ENCODE data around the gene XPNPEP1. TPM values are rescaled to one million over a fixed set of nuclear protein-coding genes. Genes with fewer than 3 reads are reported as not detected.

XPNPEP1 gene
- total RNA-seq, 2 donors from 2014 or later, result 39.2 to 50.2 TPM

GRCh38 chr10:109835257-109835656, 88.1 kb downstream of the XPNPEP1 start:
- Histone ChIP-seq H3K27ac (ENCODE audit: low read depth, low read length) (no peak overlapping the region), H3K9me3 (ENCODE audit: control insufficient read depth, low read length) (no peaks in the 10 kb centered on the region), H3K9ac (ENCODE audit: extremely low read depth, low read length, poor library complexity, severe bottlenecking) (no peak overlapping the region), H3K4me3 (ENCODE audit: low read length) (no peak overlapping the region), H3K36me3 (ENCODE audit: control insufficient read depth, insufficient read depth, low read length) (no peaks in the 10 kb centered on the region), H3K4me1 (ENCODE audit: control insufficient read depth, insufficient read depth, low read length) (no peaks in the 10 kb centered on the region), H3K27me3 (ENCODE audit: control insufficient read depth, insufficient read depth, low read length, poor library complexity, severe bottlenecking) (no peaks in the 10 kb centered on the region)
- H3K36me3 Mint-ChIP-seq (ENCODE audit: low read depth), result no peaks in the 10 kb centered on the region
- H3K27me3 Mint-ChIP-seq (ENCODE audit: insufficient read depth), result no peaks in the 10 kb centered on the region
- no peak overlapping the region for H3K27ac Mint-ChIP-seq
- peaks cover 5% of the 10 kb centered on the region for H3K9me3 Mint-ChIP-seq
- no peak for DNase-seq
- TF ChIP-seq CTCF (conservative IDR thresholded peaks at IDR 0.05), result no peak
- 83% methylated on average over 1 of the region's 1 CpG; no CpG with 5 or more reads in 1 of the 2 experiments for WGBS, 2 experiments (ENCODE audit: insufficient coverage in 1 of 2, insufficient read length in 1 of 2)
- H3K4me1 Mint-ChIP-seq, result no peaks in the 10 kb centered on the region
- no peak overlapping the region for H3K4me3 Mint-ChIP-seq

GRCh38 chr10:109831846-109832245, 91.5 kb downstream of the XPNPEP1 start:
- H3K4me1 Mint-ChIP-seq, result no peaks in the 10 kb centered on the region
- no peak for TF ChIP-seq CTCF (conservative IDR thresholded peaks at IDR 0.05)
- H3K27me3 Mint-ChIP-seq (ENCODE audit: insufficient read depth), result no peaks in the 10 kb centered on the region
- H3K27me3 ChIP-seq (ENCODE audit: control insufficient read depth, insufficient read depth, low read length, poor library complexity, severe bottlenecking), result no peaks in the 10 kb centered on the region
- no peak overlapping the region for H3K27ac Mint-ChIP-seq
- no peak overlapping the region for H3K4me3 Mint-ChIP-seq
- no peak overlapping the region for H3K27ac ChIP-seq (ENCODE audit: low read depth, low read length)
- no peaks in the 10 kb centered on the region for H3K9me3 ChIP-seq (ENCODE audit: control insufficient read depth, low read length)
- H3K4me1 ChIP-seq (ENCODE audit: control insufficient read depth, insufficient read depth, low read length), result no peaks in the 10 kb centered on the region
- H3K9ac ChIP-seq (ENCODE audit: extremely low read depth, low read length, poor library complexity, severe bottlenecking), result no peak overlapping the region
- H3K9me3 Mint-ChIP-seq, result peaks cover 5% of the 10 kb centered on the region
- 83 to 92% methylated on average over 8 to 9 of the region's 9 CpGs for WGBS, 2 experiments (ENCODE audit: insufficient coverage in 1 of 2, insufficient read length in 1 of 2)
- H3K4me3 ChIP-seq (ENCODE audit: low read length), result no peak overlapping the region
- no peaks in the 10 kb centered on the region for H3K36me3 ChIP-seq (ENCODE audit: control insufficient read depth, insufficient read depth, low read length)
- DNase-seq, result no peak
- no peaks in the 10 kb centered on the region for H3K36me3 Mint-ChIP-seq (ENCODE audit: low read depth)

GRCh38 chr10:109824206-109824605, 99.1 kb downstream of the XPNPEP1 start:
- TF ChIP-seq CTCF (conservative IDR thresholded peaks at IDR 0.05), result no peak

More at GRCh38 chr10:109824206-109824605, 99.1 kb downstream of the XPNPEP1 start:
- Histone ChIP-seq H3K27me3 (ENCODE audit: control insufficient read depth, insufficient read depth, low read length, poor library complexity, severe bottlenecking) (no peaks in the 10 kb centered on the region), H3K36me3 (ENCODE audit: control insufficient read depth, insufficient read depth, low read length) (no peaks in the 10 kb centered on the region), H3K4me1 (ENCODE audit: control insufficient read depth, insufficient read depth, low read length) (no peaks in the 10 kb centered on the region), H3K4me3 (ENCODE audit: low read length) (no peak overlapping the region), H3K9me3 (ENCODE audit: control insufficient read depth, low read length) (peaks cover 5% of the 10 kb centered on the region), H3K9ac (ENCODE audit: extremely low read depth, low read length, poor library complexity, severe bottlenecking) (no peak overlapping the region), H3K27ac (ENCODE audit: low read depth, low read length) (no peak overlapping the region)
- 67% methylated on average over 1 of the region's 1 CpG; no CpG with 5 or more reads in 1 of the 2 experiments for WGBS, 2 experiments (ENCODE audit: insufficient coverage in 1 of 2, insufficient read length in 1 of 2)
- no peak for DNase-seq
- Mint-ChIP-seq H3K9me3 (peaks cover 5% of the 10 kb centered on the region), H3K36me3 (ENCODE audit: low read depth) (no peaks in the 10 kb centered on the region), H3K27me3 (ENCODE audit: insufficient read depth) (no peaks in the 10 kb centered on the region), H3K4me3 (no peak overlapping the region), H3K27ac (no peak overlapping the region), H3K4me1 (no peaks in the 10 kb centered on the region)

All from endodermal cell (in vitro differentiated cells).